Measurements from ENCODE around the gene ANKRD18A. TPM values are rescaled to one million over a fixed set of nuclear protein-coding genes. Genes with fewer than 3 reads are reported as not detected.
"Not testable (repeated sequence)": the region's sequence is repeated elsewhere in the genome, so short reads cannot be mapped to it uniquely, and the experiment has no call there.

The ANKRD18A gene
- total and polyA plus RNA-seq, 3 experiments from 2014 or later: 0.49 to 2.1 (median 0.79) TPM

- H3K4me1 Mint-ChIP-seq; H3K4me3 Mint-ChIP-seq; H3K36me3 Mint-ChIP-seq; H3K36me3 ChIP-seq (ENCODE audit: insufficient read depth, low read length); H3K4me1 ChIP-seq (ENCODE audit: insufficient read depth, low read length); H3K4me3 ChIP-seq (ENCODE audit: low read length); CTCF ChIA-PET; H3K27me3 Mint-ChIP-seq; H3K9me3 Mint-ChIP-seq; DNase-seq; H3K27ac ChIP-seq (ENCODE audit: low read depth, low read length); H3K27me3 ChIP-seq (ENCODE audit: insufficient read depth, low read length, poor library complexity, severe bottlenecking); H3K9me3 ChIP-seq (ENCODE audit: low read length); POLR2A ChIA-PET: not testable (repeated sequence)
- peak overlapping the region in 1 of 8 donors; percentile 23 for H3K27ac Mint-ChIP-seq
Observed at GRCh38 chr9:38576181-38576580, 44.2 kb downstream of the ANKRD18A start.

GRCh38 chr9:38566048-38566447, 54.3 kb downstream of the ANKRD18A start:
- CTCF ChIA-PET, H3K9me3 Mint-ChIP-seq, H3K27me3 Mint-ChIP-seq: not testable (repeated sequence)

GRCh38 chr9:38565178-38565577, 55.2 kb downstream of the ANKRD18A start:
- H3K4me1 Mint-ChIP-seq; DNase-seq; H3K9me3 ChIP-seq (ENCODE audit: low read length); H3K36me3 Mint-ChIP-seq; H3K27ac Mint-ChIP-seq; H3K4me3 ChIP-seq (ENCODE audit: low read length); H3K4me1 ChIP-seq (ENCODE audit: insufficient read depth, low read length); H3K27me3 Mint-ChIP-seq; H3K27me3 ChIP-seq (ENCODE audit: insufficient read depth, low read length, poor library complexity, severe bottlenecking); H3K4me3 Mint-ChIP-seq; H3K27ac ChIP-seq (ENCODE audit: low read depth, low read length); H3K9me3 Mint-ChIP-seq; H3K36me3 ChIP-seq (ENCODE audit: insufficient read depth, low read length); CTCF ChIA-PET; POLR2A ChIA-PET: not testable (repeated sequence)

More at GRCh38 chr9:38566048-38566447, 54.3 kb downstream of the ANKRD18A start:
- H3K4me1 Mint-ChIP-seq; H3K9me3 ChIP-seq (ENCODE audit: low read length); H3K27me3 ChIP-seq (ENCODE audit: insufficient read depth, low read length, poor library complexity, severe bottlenecking); H3K27ac Mint-ChIP-seq; H3K4me3 Mint-ChIP-seq; H3K27ac ChIP-seq (ENCODE audit: low read depth, low read length); H3K36me3 ChIP-seq (ENCODE audit: insufficient read depth, low read length); DNase-seq; H3K36me3 Mint-ChIP-seq; H3K4me1 ChIP-seq (ENCODE audit: insufficient read depth, low read length); H3K4me3 ChIP-seq (ENCODE audit: low read length); POLR2A ChIA-PET: not testable (repeated sequence)

- CTCF ChIA-PET; H3K36me3 Mint-ChIP-seq; H3K9me3 ChIP-seq (ENCODE audit: low read length); H3K9me3 Mint-ChIP-seq; H3K27ac ChIP-seq (ENCODE audit: low read depth, low read length); H3K4me3 ChIP-seq (ENCODE audit: low read length); DNase-seq; H3K36me3 ChIP-seq (ENCODE audit: insufficient read depth, low read length); H3K27me3 ChIP-seq (ENCODE audit: insufficient read depth, low read length, poor library complexity, severe bottlenecking); H3K27me3 Mint-ChIP-seq; POLR2A ChIA-PET; H3K4me1 Mint-ChIP-seq; H3K4me1 ChIP-seq (ENCODE audit: insufficient read depth, low read length); H3K4me3 Mint-ChIP-seq: not testable (repeated sequence)
- peak overlapping the region in 1 of 8 donors; percentile 22 for H3K27ac Mint-ChIP-seq
Observed at GRCh38 chr9:38563911-38564310, 56.5 kb downstream of the ANKRD18A start.

GRCh38 chr9:38561134-38561533, 59.3 kb downstream of the ANKRD18A start:
- H3K4me1 ChIP-seq (ENCODE audit: insufficient read depth, low read length); H3K27me3 ChIP-seq (ENCODE audit: insufficient read depth, low read length, poor library complexity, severe bottlenecking); POLR2A ChIA-PET; H3K36me3 Mint-ChIP-seq; H3K4me1 Mint-ChIP-seq; H3K9me3 Mint-ChIP-seq; H3K4me3 ChIP-seq (ENCODE audit: low read length); H3K9me3 ChIP-seq (ENCODE audit: low read length); H3K27ac ChIP-seq (ENCODE audit: low read depth, low read length); H3K36me3 ChIP-seq (ENCODE audit: insufficient read depth, low read length); H3K27ac Mint-ChIP-seq; H3K4me3 Mint-ChIP-seq; DNase-seq; CTCF ChIA-PET; H3K27me3 Mint-ChIP-seq: not testable (repeated sequence)

GRCh38 chr9:38559172-38559571, 61.2 kb downstream of the ANKRD18A start:
- H3K4me1 ChIP-seq (ENCODE audit: insufficient read depth, low read length); H3K36me3 Mint-ChIP-seq; POLR2A ChIA-PET; H3K4me3 ChIP-seq (ENCODE audit: low read length); H3K27ac ChIP-seq (ENCODE audit: low read depth, low read length); H3K9me3 Mint-ChIP-seq; H3K27me3 ChIP-seq (ENCODE audit: insufficient read depth, low read length, poor library complexity, severe bottlenecking); DNase-seq; H3K27me3 Mint-ChIP-seq; CTCF ChIA-PET; H3K36me3 ChIP-seq (ENCODE audit: insufficient read depth, low read length); H3K4me3 Mint-ChIP-seq; H3K27ac Mint-ChIP-seq; H3K4me1 Mint-ChIP-seq; H3K9me3 ChIP-seq (ENCODE audit: low read length): not testable (repeated sequence)

GRCh38 chr9:38557746-38558145, 62.6 kb downstream of the ANKRD18A start:
- DNase-seq; H3K36me3 Mint-ChIP-seq; CTCF ChIA-PET; H3K27ac Mint-ChIP-seq; H3K27me3 Mint-ChIP-seq; H3K9me3 Mint-ChIP-seq; H3K4me3 Mint-ChIP-seq; POLR2A ChIA-PET; H3K4me1 ChIP-seq (ENCODE audit: insufficient read depth, low read length); H3K4me1 Mint-ChIP-seq; H3K27me3 ChIP-seq (ENCODE audit: insufficient read depth, low read length, poor library complexity, severe bottlenecking); H3K4me3 ChIP-seq (ENCODE audit: low read length); H3K27ac ChIP-seq (ENCODE audit: low read depth, low read length); H3K9me3 ChIP-seq (ENCODE audit: low read length); H3K36me3 ChIP-seq (ENCODE audit: insufficient read depth, low read length): not testable (repeated sequence)

- H3K27me3 ChIP-seq (ENCODE audit: insufficient read depth, low read length, poor library complexity, severe bottlenecking); H3K4me1 ChIP-seq (ENCODE audit: insufficient read depth, low read length); POLR2A ChIA-PET; H3K4me3 Mint-ChIP-seq; H3K27ac ChIP-seq (ENCODE audit: low read depth, low read length); DNase-seq; H3K4me3 ChIP-seq (ENCODE audit: low read length); H3K9me3 Mint-ChIP-seq; CTCF ChIA-PET; H3K36me3 ChIP-seq (ENCODE audit: insufficient read depth, low read length); H3K27ac Mint-ChIP-seq; H3K4me1 Mint-ChIP-seq; H3K9me3 ChIP-seq (ENCODE audit: low read length); H3K36me3 Mint-ChIP-seq; H3K27me3 Mint-ChIP-seq: not testable (repeated sequence)
Observed at GRCh38 chr9:38554966-38555365, 65.4 kb downstream of the ANKRD18A start.

- H3K27me3 ChIP-seq (ENCODE audit: insufficient read depth, low read length, poor library complexity, severe bottlenecking); H3K4me3 ChIP-seq (ENCODE audit: low read length); CTCF ChIA-PET; H3K36me3 ChIP-seq (ENCODE audit: insufficient read depth, low read length); H3K36me3 Mint-ChIP-seq; H3K27ac ChIP-seq (ENCODE audit: low read depth, low read length); H3K4me1 ChIP-seq (ENCODE audit: insufficient read depth, low read length); H3K9me3 ChIP-seq (ENCODE audit: low read length); H3K4me3 Mint-ChIP-seq; H3K27me3 Mint-ChIP-seq; H3K9me3 Mint-ChIP-seq; POLR2A ChIA-PET; DNase-seq: not testable (repeated sequence)
- H3K4me1 Mint-ChIP-seq: peaks cover 15 to 20% (median 18%) of the 10 kb centered on the region in 3 donors
- peak overlapping the region in 1 of 8 donors; percentile 8 for H3K27ac Mint-ChIP-seq
Observed at GRCh38 chr9:38553019-38553418, 67.4 kb downstream of the ANKRD18A start.

Measured in CD8-positive, alpha-beta memory T cell (primary cell).